ENCODE data around the gene PCDH15. TPM values are rescaled to one million over a fixed set of nuclear protein-coding genes. Genes with fewer than 3 reads are reported as not detected.

PCDH15 gene
- not detected in 2 replicates for total RNA-seq

DNA sequence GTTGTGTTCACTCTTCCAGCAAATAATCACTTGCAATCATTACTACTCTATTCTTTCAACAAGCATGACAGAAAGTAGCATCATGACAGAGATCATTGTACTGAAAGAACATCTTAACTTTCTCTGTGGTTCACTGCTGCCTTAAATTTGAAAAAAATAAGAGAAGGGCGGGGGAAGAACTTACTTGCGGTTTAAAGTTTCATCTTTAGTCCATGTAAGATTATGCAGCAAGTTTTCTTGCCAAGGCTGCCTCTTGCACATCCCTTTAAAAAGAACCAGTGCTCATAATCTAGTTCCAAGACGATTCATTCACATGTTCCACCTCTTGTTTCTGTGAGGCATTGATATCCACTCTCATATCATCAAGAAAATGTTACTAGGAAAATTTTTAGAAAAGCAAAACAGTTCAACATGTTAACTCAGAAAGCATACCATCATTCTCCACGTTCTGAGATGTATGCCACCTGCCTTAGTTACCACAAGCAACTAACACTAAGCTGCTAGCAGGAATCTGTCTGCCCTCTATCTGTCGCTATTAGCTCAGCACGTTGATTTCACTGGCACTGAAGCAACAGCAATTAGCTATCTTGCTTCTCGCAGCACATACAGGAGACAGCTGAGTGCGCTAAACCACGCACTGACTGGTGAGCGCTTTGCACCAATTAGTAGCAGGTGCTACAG, at the start of gene PCDH15:
TSS of gene PCDH15 (minus strand) at position 491 of the 681 bp plus-strand sequence. CDS start 136,969 bp downstream, outside the sequence.

